Right cardiac atrium (tissue), 5 donors: ENCODE results near the gene DCTN2. TPM values are rescaled to one million over a fixed set of nuclear protein-coding genes. Genes with fewer than 3 reads are reported as not detected.

Experiments used
- ATAC-seq, 2 donors: fragments of 200-7000 bp; cut with Tn5 transposase; one replicate each; pipeline versions ENCODE4 v1.8.0 to v1.9.1; 2020; ENCODE audit warnings: moderate library complexity in 2 of 2, mild to moderate bottlenecking in 1 of 2
- DNase-seq, 3 donors: peaks; one replicate each; pipeline ENCODE4 v3.0.0-alpha.2; 2020
- H3K27ac ChIP-seq: one replicate; pipeline ENCODE4 v1.5.1; 2013; ENCODE audit warnings: mild to moderate bottlenecking, low read length, control low read depth, moderate library complexity
- H3K27me3 ChIP-seq: one replicate; pipeline ENCODE4 v1.6.1; 2013; ENCODE audit not compliant: control insufficient read depth, insufficient read depth
- H3K4me1 ChIP-seq: one replicate; pipeline ENCODE4 v1.6.1; 2013; ENCODE audit warnings: low read length; ENCODE audit not compliant: control insufficient read depth, insufficient read depth
- H3K4me3 ChIP-seq: one replicate; pipeline ENCODE4 v1.5.1; 2013; ENCODE audit warnings: low read length, control low read depth
- H3K9me3 ChIP-seq: one replicate; pipeline ENCODE4 v1.6.1; 2013; ENCODE audit warnings: low read length; ENCODE audit not compliant: control insufficient read depth
- WGBS: extraction: QIAGEN DNeasy Blood & Tissue Kit; methylation state at CpG from one replicate; pipeline ENCODE4 v1.1.7; 2013; 5-methylcytosine and 5-hydroxymethylcytosine counted together
- intact Hi-C, 4 donors: fragments of 100-400 bp; cut with DNase I; formaldehyde crosslinking; loops; one replicate each; pipeline versions ENCODE4 v1.11.0 to v1.14.0; 2022 to 2023
- polyA plus RNA-seq: library from polyadenylated mRNA; stranded (reverse); fragments of 200-250 nt; gene quantifications from one replicate; pipeline ENCODE4 v1.2.3, GENCODE V29; 2013
- total RNA-seq, 4 donors: library from RNA; stranded (reverse); fragmentation: NEBNext Ultra II Directional; extraction: Animal tissue kit (Norgen Biotek cat#: 25700); gene quantifications; one replicate each; pipeline ENCODE4 v1.2.1, GENCODE V29; 2021
- donor health status: healthy with polysubstance abuse.
- donor health status: DM: no; HTN: yes; CAD: no.
- donor health status: DM: no; HTN: no; CAD: no.
- donor health status: DM: no; HTN: yes; CAD: no; lungs with severe emphysema.
- donor health status: DM: yes; HTN: yes; CAD: no.

The DCTN2 gene
- total and polyA plus RNA-seq, 5 donors: 88.6 to 99.2 (median 89.5) TPM

- Histone ChIP-seq H3K4me1 (peaks cover 10% of the 10 kb centered on the region), H3K27ac (no peak overlapping the region), H3K9me3 (no peaks in the 10 kb centered on the region), H3K4me3 (no peak overlapping the region), H3K27me3 (no peaks in the 10 kb centered on the region)
- ATAC-seq (no peak), DNase-seq (peak in 1 of 3 donors; percentile 71)
- 64% methylated on average over 11 of the region's 11 CpGs for whole genome bisulfite sequencing
- intact Hi-C loops: no loop called here
Measured at GRCh38 chr12:57524814-57525614, 22.0 kb downstream of the DCTN2 start.

- ATAC-seq: no peak
- intact Hi-C loops: no loop called here
- H3K4me1 ChIP-seq: peaks cover 10% of the 10 kb centered on the region
- WGBS: 61% methylated on average over 14 of the region's 14 CpGs
- DNase-seq: no peak
- H3K4me3 ChIP-seq: peak overlapping the region; percentile 91
- no peaks in the 10 kb centered on the region for H3K9me3 ChIP-seq
- H3K27ac ChIP-seq: peak overlapping the region; percentile 65
- H3K27me3 ChIP-seq: no peaks in the 10 kb centered on the region
Measured at GRCh38 chr12:57523706-57524614, 23.0 kb downstream of the DCTN2 start.

GRCh38 chr12:57522887-57523705 lies 23.9 kb downstream of the DCTN2 start:
- Histone ChIP-seq H3K4me3 (peak overlapping the region; percentile 91), H3K9me3 (no peaks in the 10 kb centered on the region), H3K27ac (peak overlapping the region; percentile 90), H3K4me1 (peaks cover 10% of the 10 kb centered on the region), H3K27me3 (no peaks in the 10 kb centered on the region)
- under 1% methylated on average over 38 of the region's 38 CpGs for WGBS
- DNase-seq: peak; percentile 70 to 88 (median 84)
- intact Hi-C loops: no loop called here
- ATAC-seq: peak in 1 of 2 donors; percentile 1

GRCh38 chr12:57522011-57522886 lies 24.7 kb downstream of the DCTN2 start, which contains the start of gene MBD6:
Gene MBD6 (plus strand): TSS chr12:57522824. CDS start chr12:57524304, 1,480 bp downstream.
- H3K4me1 ChIP-seq: peaks cover 12% of the 10 kb centered on the region
- ATAC-seq: peak; percentile 43 to 46
- intact Hi-C loops: no loop called here

GRCh38 chr12:57521525-57522010 lies 25.4 kb downstream of the DCTN2 start:
- Histone ChIP-seq H3K27me3 (no peaks in the 10 kb centered on the region), H3K4me1 (peaks cover 12% of the 10 kb centered on the region), H3K9me3 (no peaks in the 10 kb centered on the region), H3K27ac (peak overlapping the region; percentile 90), H3K4me3 (peak overlapping the region; percentile 91)
- intact Hi-C loops: no loop called here
- 34% methylated on average over 17 of the region's 17 CpGs for WGBS
- DNase-seq (peak; percentile 57 to 78 (median 74)), ATAC-seq (no peak)

More at GRCh38 chr12:57522011-57522886, 24.7 kb downstream of the DCTN2 start, which contains the start of gene MBD6:
- Histone ChIP-seq H3K27ac (peak within 1 kb of the TSS; percentile 90), H3K4me3 (peak within 1 kb of the TSS; percentile 91), H3K27me3 (no peaks in the 10 kb centered on the region), H3K9me3 (no peaks in the 10 kb centered on the region)
- under 1% methylated on average over 57 of the region's 57 CpGs for whole genome bisulfite sequencing
- DNase-seq: peak; percentile 93 to 97 (median 97)

- intact Hi-C loops: no loop called here
- no peaks in the 10 kb centered on the region for H3K27me3 ChIP-seq
- WGBS: under 1% methylated on average over 52 of the region's 52 CpGs
Measured at GRCh38 chr12:57520053-57520818, 26.8 kb downstream of the DCTN2 start, which contains the start of gene DDIT3. Gene DDIT3 (minus strand): TSS chr12:57520514. CDS start chr12:57517406, 3,108 bp downstream.

GRCh38 chr12:57519796-57520052 lies 27.3 kb downstream of the DCTN2 start:
- intact Hi-C loops: no loop called here

More at GRCh38 chr12:57520053-57520818, 26.8 kb downstream of the DCTN2 start, which contains the start of gene DDIT3:
- ATAC-seq (peak; percentile 89), DNase-seq (peak; percentile 100)
- Histone ChIP-seq H3K9me3 (no peaks in the 10 kb centered on the region), H3K4me3 (peak within 1 kb of the TSS; percentile 72), H3K4me1 (peaks cover 12% of the 10 kb centered on the region), H3K27ac (peak within 1 kb of the TSS; percentile 94)

GRCh38 chr12:57518920-57519795 lies 27.8 kb downstream of the DCTN2 start:
- peak overlapping the region; percentile 94 for H3K27ac ChIP-seq
- H3K4me1 ChIP-seq: peaks cover 11% of the 10 kb centered on the region
- no peaks in the 10 kb centered on the region for H3K27me3 ChIP-seq
- intact Hi-C loops: no loop called here
- no peaks in the 10 kb centered on the region for H3K9me3 ChIP-seq
- WGBS: 23% methylated on average over 7 of the region's 7 CpGs
- DNase-seq (peak; percentile 64 to 67 (median 64)), ATAC-seq (peak in 1 of 2 donors; percentile 0)
- peak overlapping the region; percentile 72 for H3K4me3 ChIP-seq

More at GRCh38 chr12:57519796-57520052, 27.3 kb downstream of the DCTN2 start:
- WGBS: under 1% methylated on average over 8 of the region's 8 CpGs
- DNase-seq (no peak), ATAC-seq (no peak)
- H3K27me3 ChIP-seq: no peaks in the 10 kb centered on the region
- peak overlapping the region; percentile 94 for H3K27ac ChIP-seq
- no peaks in the 10 kb centered on the region for H3K9me3 ChIP-seq
- peaks cover 12% of the 10 kb centered on the region for H3K4me1 ChIP-seq
- peak overlapping the region; percentile 72 for H3K4me3 ChIP-seq
